Retinal pigment epithelial cell (primary cell): ENCODE data around the gene PCNX1.

Source experiments
- DNase-seq: peaks from one replicate; pipeline ENCODE4 v3.0.0-alpha.2; 2010; ENCODE audit warnings: low read depth
- H3K4me3 ChIP-seq: 2 replicates; pipeline ENCODE4 v1.5.1; 2011; ENCODE audit warnings: mild to moderate bottlenecking, low read length, control low read depth, moderate library complexity
- TF ChIP-seq, protein P1 (sequence below): conservative IDR thresholded peaks from 2 replicates; pipeline ENCODE4 v1.5.1; 2011; ENCODE audit warnings: low read depth, low read length, control low read depth, inconsistent platforms

The PCNX1 gene

DNA sequence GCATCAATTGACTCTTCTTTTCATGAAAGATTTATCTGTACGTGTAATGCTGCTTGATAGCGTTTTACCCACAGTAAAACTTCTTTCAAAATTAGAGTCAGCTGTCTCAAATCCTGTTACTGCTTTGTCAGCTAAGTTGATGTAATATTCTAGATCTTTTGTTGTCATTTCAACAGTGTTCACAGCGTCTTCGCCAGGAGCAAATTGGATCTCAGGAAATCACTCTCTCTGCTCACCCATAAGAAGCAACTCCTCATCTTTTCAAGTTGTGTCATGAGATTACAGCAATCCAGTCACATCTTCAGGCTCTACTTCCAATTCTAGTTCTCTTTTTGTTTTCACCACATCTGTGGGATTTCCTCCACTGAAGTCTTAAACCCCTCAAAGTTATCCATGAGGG lies 9.5 kb downstream of the PCNX1 start:
- no peak for DNase-seq
- H3K4me3 ChIP-seq, result no peak overlapping the region
- TF ChIP-seq, protein P1, sequence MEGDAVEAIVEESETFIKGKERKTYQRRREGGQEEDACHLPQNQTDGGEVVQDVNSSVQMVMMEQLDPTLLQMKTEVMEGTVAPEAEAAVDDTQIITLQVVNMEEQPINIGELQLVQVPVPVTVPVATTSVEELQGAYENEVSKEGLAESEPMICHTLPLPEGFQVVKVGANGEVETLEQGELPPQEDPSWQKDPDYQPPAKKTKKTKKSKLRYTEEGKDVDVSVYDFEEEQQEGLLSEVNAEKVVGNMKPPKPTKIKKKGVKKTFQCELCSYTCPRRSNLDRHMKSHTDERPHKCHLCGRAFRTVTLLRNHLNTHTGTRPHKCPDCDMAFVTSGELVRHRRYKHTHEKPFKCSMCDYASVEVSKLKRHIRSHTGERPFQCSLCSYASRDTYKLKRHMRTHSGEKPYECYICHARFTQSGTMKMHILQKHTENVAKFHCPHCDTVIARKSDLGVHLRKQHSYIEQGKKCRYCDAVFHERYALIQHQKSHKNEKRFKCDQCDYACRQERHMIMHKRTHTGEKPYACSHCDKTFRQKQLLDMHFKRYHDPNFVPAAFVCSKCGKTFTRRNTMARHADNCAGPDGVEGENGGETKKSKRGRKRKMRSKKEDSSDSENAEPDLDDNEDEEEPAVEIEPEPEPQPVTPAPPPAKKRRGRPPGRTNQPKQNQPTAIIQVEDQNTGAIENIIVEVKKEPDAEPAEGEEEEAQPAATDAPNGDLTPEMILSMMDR, result no peak

DNA sequence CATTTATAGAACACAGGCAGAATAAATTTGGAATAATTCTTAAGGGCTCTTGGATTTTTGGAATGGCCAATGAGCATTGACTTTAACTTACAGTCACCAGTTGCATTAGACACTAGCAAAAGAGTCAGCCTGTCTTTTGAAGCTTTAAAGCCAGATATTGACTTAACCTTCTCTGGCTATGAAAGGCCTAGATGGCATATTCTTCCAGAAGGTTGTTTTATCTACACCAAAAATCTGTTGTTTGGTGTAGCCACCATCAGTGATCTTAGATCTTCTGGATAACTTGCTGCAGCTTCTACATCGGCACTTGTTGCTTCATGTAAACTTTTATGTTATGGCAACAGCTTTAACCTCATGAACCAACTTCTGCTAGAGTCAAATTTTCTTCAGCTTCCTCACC lies 10.4 kb downstream of the PCNX1 start:
- no peak overlapping the region for H3K4me3 ChIP-seq
- TF ChIP-seq, protein P1, result no peak
- no peak for DNase-seq

GRCh38 chr14:70919774-70920173 lies 12.5 kb downstream of the PCNX1 start:
- H3K4me3 ChIP-seq, result no peak overlapping the region
- TF ChIP-seq, protein P1, result no peak
- no peak for DNase-seq

DNA sequence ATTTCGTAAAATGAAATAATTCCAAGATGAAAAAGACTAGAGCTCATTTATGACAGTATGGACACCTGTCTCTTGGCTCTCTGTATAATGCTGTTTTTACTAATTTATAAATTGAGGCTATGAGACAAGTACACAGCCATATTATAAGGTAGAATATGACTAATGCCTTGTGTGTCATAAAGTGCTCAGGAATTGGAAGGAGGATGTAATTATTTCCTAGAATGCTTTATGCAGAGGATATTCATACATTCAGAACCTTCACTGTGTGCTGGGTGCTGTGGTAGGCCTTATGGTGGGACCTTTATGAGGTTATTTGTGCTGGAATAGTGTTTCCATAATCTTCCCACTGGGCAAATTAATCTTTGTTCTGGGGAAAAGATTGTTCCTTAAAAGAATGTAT lies 13.3 kb downstream of the PCNX1 start:
- TF ChIP-seq, protein P1, result no peak
- H3K4me3 ChIP-seq, result no peak overlapping the region
- DNase-seq, result no peak

DNA sequence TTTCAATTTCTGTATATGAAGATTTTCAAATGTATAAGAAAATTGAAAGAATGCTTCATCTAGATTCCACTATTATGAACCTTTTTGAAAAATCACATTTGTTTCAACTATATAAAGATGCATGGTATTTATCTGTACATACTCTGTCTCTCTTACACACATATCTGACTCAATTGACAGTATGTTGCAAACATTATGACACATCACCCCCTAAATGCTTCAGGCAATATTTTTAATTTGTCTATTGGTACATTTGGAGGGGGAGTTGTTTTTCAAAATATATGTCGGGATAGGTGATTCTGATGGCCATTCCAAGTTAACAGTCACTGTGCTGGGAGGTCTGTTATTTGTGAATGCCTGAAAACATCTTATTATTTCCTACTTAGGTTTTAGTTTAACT lies 14.4 kb downstream of the PCNX1 start:
- DNase-seq, result no peak
- TF ChIP-seq, protein P1, result no peak
- no peak overlapping the region for H3K4me3 ChIP-seq

DNA sequence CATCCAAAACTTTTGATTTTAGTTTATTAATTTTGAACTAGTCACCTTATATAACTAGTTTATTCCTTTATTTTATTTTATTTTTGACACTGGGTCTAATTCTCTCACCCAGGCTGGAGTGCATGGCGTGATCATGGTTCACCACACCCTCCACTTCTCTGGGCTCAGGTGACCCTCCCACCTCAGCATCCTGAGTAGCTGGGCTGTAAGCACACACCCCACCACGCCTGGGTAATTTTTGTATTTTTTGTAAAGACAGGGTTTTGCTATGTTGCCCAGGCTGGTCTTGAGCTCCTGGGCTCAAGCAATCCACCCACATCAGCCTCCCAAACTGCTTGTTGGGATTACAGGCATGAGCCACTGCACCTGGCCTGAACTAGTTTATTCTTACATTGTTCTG lies 17.3 kb downstream of the PCNX1 start:
- TF ChIP-seq, protein P1, result no peak
- DNase-seq, result no peak

GRCh38 chr14:70926235-70926830 lies 19.1 kb downstream of the PCNX1 start:
- TF ChIP-seq, protein P1, result no peak
- no peak for DNase-seq
- no peak overlapping the region for H3K4me3 ChIP-seq

More for the DNA sequence above, 17.3 kb downstream of the PCNX1 start:
- no peak overlapping the region for H3K4me3 ChIP-seq
